ENCODE results near the gene ALDOB. TPM values are rescaled to one million over a fixed set of nuclear protein-coding genes. Genes with fewer than 3 reads are reported as not detected.

ALDOB gene
- total RNA-seq, 1 experiment from 2014 or later = 1.2 TPM

GRCh38 chr9:101476576-101477208 lies 41.1 kb upstream of the ALDOB start:
- no peak for TF ChIP-seq SIN3A (IDR thresholded peaks at IDR 0.05; ENCODE audit: low read depth)
- no peak for TF ChIP-seq POLR2AphosphoS5 (IDR thresholded peaks at IDR 0.05; ENCODE audit: low read depth, low read length)
- no peak for TF ChIP-seq JUND (IDR thresholded peaks at IDR 0.05)
- TF ChIP-seq POLR2A (IDR thresholded peaks at IDR 0.05; ENCODE audit: borderline replicate concordance, extremely low read depth, insufficient read depth, insufficient read length) = no peak
- no peak for TF ChIP-seq FOSL1 (IDR thresholded peaks at IDR 0.05; ENCODE audit: low read depth)
- POLR2A ChIA-PET = no interaction called here
- H3K36me3 ChIP-seq (ENCODE audit: control insufficient read depth in 1 of 2, insufficient read depth in 2 of 2, low read length in 2 of 2) = peaks cover 0 to 5% of the 10 kb centered on the region in 2 experiments; a peak in 3 of 4 replicates
- intact Hi-C loops (cut with micrococcal nuclease) = no loop called here
- DNase-seq (ENCODE audit: low read depth, low spot score) (no peak), ATAC-seq (no peak)
- H3K9ac ChIP-seq (ENCODE audit: low read length) = no peak overlapping the region
- H3K9me3 ChIP-seq (ENCODE audit: control insufficient read depth in 1 of 2, insufficient read depth in 1 of 2, low read depth in 1 of 2, low read length in 2 of 2) = no peaks in the 10 kb centered on the region
- RAD21 ChIA-PET (ENCODE audit: low non-redundant PET in 1 of 2, low total read pairs in 2 of 2, uncharacterized antibody in 2 of 2, unreplicated experiment in 2 of 2) = no interaction called here
- no peaks in the 10 kb centered on the region for H3K27me3 ChIP-seq (ENCODE audit: insufficient read depth, low read length)
- CTCF ChIA-PET = interaction anchor here (1.5 kb wide), 1 partner anchor 18 kb away, joined by 4 read pairs; no protein-coding TSS in a partner anchor
- BruUV-seq (replicated peaks) = no TSS peak
- no peak overlapping the region for H3K4me2 ChIP-seq (ENCODE audit: low read length)
- H3K4me3 ChIP-seq (replicated peaks in 1 of 2; ENCODE audit: low read depth in 1 of 2, low read length in 2 of 2) = no peak overlapping the region
- H4K20me1 ChIP-seq (ENCODE audit: insufficient read depth) = no peaks in the 10 kb centered on the region
- no peak overlapping the region for H3K27ac ChIP-seq (ENCODE audit: low read depth, low read length)
- no peaks in the 10 kb centered on the region for H3K9me2 ChIP-seq (ENCODE audit: insufficient read depth)
- H3K4me1 ChIP-seq (ENCODE audit: control insufficient read depth in 1 of 2, insufficient read depth in 2 of 2, low read length in 2 of 2) = peaks cover 0 to 20% of the 10 kb centered on the region in 2 experiments; a peak in 3 of 4 replicates
- no peak overlapping the region for H2AFZ ChIP-seq (ENCODE audit: low read depth, low read length, poor library complexity, severe bottlenecking)
- peaks cover 22% of the 10 kb centered on the region; the same call in 1 of the 2 replicates for H3K79me2 ChIP-seq (ENCODE audit: insufficient read depth, low read length)

GRCh38 chr9:101472891-101473290 lies 37.3 kb upstream of the ALDOB start:
- DNase-seq (ENCODE audit: low read depth, low spot score) (no peak), ATAC-seq (no peak)
- Histone ChIP-seq H3K4me1 (ENCODE audit: control insufficient read depth in 1 of 2, insufficient read depth in 2 of 2, low read length in 2 of 2) (peaks cover 0 to 3% of the 10 kb centered on the region in 2 experiments; a peak in 1 of 4 replicates), H2AFZ (ENCODE audit: low read depth, low read length, poor library complexity, severe bottlenecking) (no peak overlapping the region), H3K9ac (ENCODE audit: low read length) (no peak overlapping the region), H3K36me3 (ENCODE audit: control insufficient read depth in 1 of 2, insufficient read depth in 2 of 2, low read length in 2 of 2) (peaks cover 0 to 5% of the 10 kb centered on the region in 2 experiments; a peak in 3 of 4 replicates), H3K27me3 (ENCODE audit: insufficient read depth, low read length) (no peaks in the 10 kb centered on the region), H3K27ac (ENCODE audit: low read depth, low read length) (no peak overlapping the region), H3K4me3 (replicated peaks in 1 of 2; ENCODE audit: low read depth in 1 of 2, low read length in 2 of 2) (no peak overlapping the region), H4K20me1 (ENCODE audit: insufficient read depth) (no peaks in the 10 kb centered on the region), H3K9me2 (ENCODE audit: insufficient read depth) (no peaks in the 10 kb centered on the region), H3K79me2 (ENCODE audit: insufficient read depth, low read length) (0 out of 2 replicates have a peak, but pooled peaks cover 5% of the 10 kb centered on the region), H3K9me3 (ENCODE audit: control insufficient read depth in 1 of 2, insufficient read depth in 1 of 2, low read depth in 1 of 2, low read length in 2 of 2) (no peaks in the 10 kb centered on the region), H3K4me2 (ENCODE audit: low read length) (no peak overlapping the region)
- RAD21 ChIA-PET (ENCODE audit: low non-redundant PET in 1 of 2, low total read pairs in 2 of 2, uncharacterized antibody in 2 of 2, unreplicated experiment in 2 of 2) = no interaction called here
- BruUV-seq (replicated peaks) = no TSS peak
- POLR2A ChIA-PET = no interaction called here
- intact Hi-C loops (cut with micrococcal nuclease) = no loop called here
- CTCF ChIA-PET = no interaction called here
- no peak for TF ChIP-seq CBX3 (IDR thresholded peaks at IDR 0.05; ENCODE audit: low read depth)
- TF ChIP-seq RAD21 (IDR thresholded peaks at IDR 0.05; ENCODE audit: low read depth) = no peak
- TF ChIP-seq ZNF274 (IDR thresholded peaks at IDR 0.05; ENCODE audit: low read depth, low read length) = no peak
- no peak for TF ChIP-seq JUND (IDR thresholded peaks at IDR 0.05)
- TF ChIP-seq REST (IDR thresholded peaks at IDR 0.05; ENCODE audit: low read depth) = no peak
- TF ChIP-seq TCF7L2 (IDR thresholded peaks at IDR 0.05; ENCODE audit: borderline replicate concordance, extremely low read depth, insufficient read depth, insufficient read length) = no peak
- TF ChIP-seq POLR2A (IDR thresholded peaks at IDR 0.05; ENCODE audit: borderline replicate concordance, extremely low read depth, insufficient read depth, insufficient read length) = no peak
- no peak for TF ChIP-seq ELF1 (IDR thresholded peaks at IDR 0.05; ENCODE audit: borderline replicate concordance, low read depth)
- no peak for TF ChIP-seq SP1 (IDR thresholded peaks at IDR 0.05; ENCODE audit: low read depth)
- no peak for TF ChIP-seq FOSL1 (IDR thresholded peaks at IDR 0.05; ENCODE audit: low read depth)
- no peak for TF ChIP-seq CTCF (IDR thresholded peaks at IDR 0.05 in 2 of 3, conservative IDR thresholded peaks at IDR 0.05 in 1 of 3; ENCODE audit: borderline replicate concordance in 1 of 3, insufficient read depth in 1 of 3, low read depth in 2 of 3, low read length in 2 of 3)
- TF ChIP-seq ATF3 (IDR thresholded peaks at IDR 0.05) = no peak
- TF ChIP-seq ZFX (IDR thresholded peaks at IDR 0.05) = no peak
- no peak for TF ChIP-seq SRF (IDR thresholded peaks at IDR 0.05; ENCODE audit: low read depth)
